Esophagus muscularis mucosa (tissue), 4 donors: ENCODE data around the gene CC2D2B.

Source experiments
- CTCF ChIP-seq, 3 experiments: fragments of 200-600 bp in 2 of 3; fragments of 450-650 bp in 1 of 3; sonication (generic) in 2 of 3; IDR thresholded peaks; one replicate each; pipeline ENCODE4 v1.5.1; 2017 to 2019; ENCODE audit warnings: antibody characterized with exemption in 3 of 3, mild to moderate bottlenecking in 2 of 3, moderate library complexity in 1 of 3
- EP300 ChIP-seq: sonication (generic); formaldehyde crosslinking; IDR thresholded peaks from one replicate; pipeline ENCODE4 v1.6.1; 2017; ENCODE audit warnings: antibody characterized with exemption
- POLR2A ChIP-seq: fragments of 450-650 bp; IDR thresholded peaks from one replicate; pipeline ENCODE4 v1.6.1; 2017; ENCODE audit warnings: antibody characterized with exemption, moderate library complexity, mild to moderate bottlenecking, low read depth
- POLR2AphosphoS5 ChIP-seq, 2 donors: sonication (generic); formaldehyde crosslinking; IDR thresholded peaks; one replicate each; pipeline ENCODE4 v1.6.1; 2017; ENCODE audit warnings: antibody characterized with exemption in 2 of 2

GRCh38 chr10:96075977-96076376, 168.2 kb downstream of the CC2D2B start:
- no peak for TF ChIP-seq CTCF (IDR thresholded peaks at IDR 0.05)
- no peak for TF ChIP-seq POLR2AphosphoS5 (IDR thresholded peaks at IDR 0.05)
- no peak for TF ChIP-seq POLR2A
- TF ChIP-seq EP300: no peak
